NB4 (cell line): ENCODE measurements around the gene HMSD.

Experiments used
- CTCF ChIP-seq: IDR thresholded peaks from one replicate; pipeline ENCODE4 v1.5.1; 2012; ENCODE audit warnings: low read depth, low read length
- MYC ChIP-seq: IDR thresholded peaks from 2 replicates; pipeline ENCODE4 v1.6.1; 2011; ENCODE audit warnings: low read depth, low read length
- POLR2A ChIP-seq: IDR thresholded peaks from 2 replicates; pipeline ENCODE4 v1.6.1; 2011; ENCODE audit warnings: mild to moderate bottlenecking; ENCODE audit not compliant: insufficient read length; ENCODE audit errors: extremely low read depth

- no peak for TF ChIP-seq CTCF
- TF ChIP-seq POLR2A = no peak
- no peak for TF ChIP-seq MYC
Observed at GRCh38 chr18:63928331-63928730, 20.8 kb upstream of the HMSD start.
